Stimulated activated CD8-positive, alpha-beta memory T cell treated with anti-CD3 and anti-CD28 coated beads, Interleukin-7, amount 100 ng/mL, for 4 hours (primary cell): ENCODE measurements around the gene KRT31.
"Not testable (repeated sequence)": the region's sequence is repeated elsewhere in the genome, so short reads cannot be mapped to it uniquely, and the experiment has no call there.

Experiments
- DNase-seq, 2 donors: peaks; one replicate each; pipeline ENCODE4 v3.0.0-alpha.2; 2020; ENCODE audit warnings: low read depth in 2 of 2

KRT31 gene

GRCh38 chr17:41417576-41418015 lies 20.2 kb upstream of the KRT31 start:
- no peak for DNase-seq

- DNase-seq, result no peak
Measured at GRCh38 chr17:41417127-41417526, 19.7 kb upstream of the KRT31 start.

- DNase-seq, result no peak
Measured at GRCh38 chr17:41416479-41416878, 19.1 kb upstream of the KRT31 start.

- DNase-seq, result no peak
Measured at GRCh38 chr17:41415833-41416335, 18.5 kb upstream of the KRT31 start.

GRCh38 chr17:41415411-41415810 lies 18.0 kb upstream of the KRT31 start:
- DNase-seq, result no peak

- DNase-seq, result no peak
Measured at GRCh38 chr17:41413982-41414381, 16.6 kb upstream of the KRT31 start.

- no peak for DNase-seq
Measured at GRCh38 chr17:41413353-41413957, 16.0 kb upstream of the KRT31 start.

GRCh38 chr17:41411072-41411840 lies 13.8 kb upstream of the KRT31 start:
- DNase-seq, result no peak

GRCh38 chr17:41407226-41407625 lies 9.8 kb upstream of the KRT31 start:
- DNase-seq, result no peak

GRCh38 chr17:41406205-41406604 lies 8.8 kb upstream of the KRT31 start:
- no peak for DNase-seq

GRCh38 chr17:41404024-41404671 lies 6.7 kb upstream of the KRT31 start:
- peak; percentile 7 to 21 for DNase-seq

- no peak for DNase-seq
Measured at GRCh38 chr17:41403404-41404023, 6.1 kb upstream of the KRT31 start.

- no peak for DNase-seq
Measured at GRCh38 chr17:41402161-41402560, 4.8 kb upstream of the KRT31 start.

GRCh38 chr17:41396340-41396739 lies 1.1 kb downstream of the KRT31 start:
- DNase-seq, result no peak

- DNase-seq, result no peak
Measured at GRCh38 chr17:41395611-41396010, 1.8 kb downstream of the KRT31 start.

- not testable (repeated sequence) for DNase-seq
Measured at GRCh38 chr17:41395044-41395443, 2.4 kb downstream of the KRT31 start.

- DNase-seq, result no peak
Measured at GRCh38 chr17:41394254-41394996, 3.0 kb downstream of the KRT31 start.

GRCh38 chr17:41393826-41394225 lies 3.6 kb downstream of the KRT31 start:
- no peak for DNase-seq

- DNase-seq, result no peak
Measured at GRCh38 chr17:41393294-41393693, 4.1 kb downstream of the KRT31 start.

GRCh38 chr17:41392278-41392677 lies 5.1 kb downstream of the KRT31 start:
- no peak for DNase-seq

GRCh38 chr17:41391535-41391934 lies 5.9 kb downstream of the KRT31 start:
- no peak for DNase-seq
